ENCODE data around the gene ZMIZ1. TPM values are rescaled to one million over a fixed set of nuclear protein-coding genes. Genes with fewer than 3 reads are reported as not detected.

ZMIZ1 gene
- total RNA-seq: 100 to 1,000 TPM in 1 of 4 donors, 10 to 100 TPM in 3; 18.7 to 188 (median 36.7) TPM

- no peaks in the 10 kb centered on the region for H3K36me3 ChIP-seq
- peak within 1 kb of the TSS; percentile 94 to 96 for H3K27ac ChIP-seq
- TF ChIP-seq CTCF (IDR thresholded peaks at IDR 0.05): peak in 1 of 4 experiments; percentile 50
- peak; percentile 87 to 93 for TF ChIP-seq POLR2A (IDR thresholded peaks at IDR 0.05)
- H3K4me1 ChIP-seq: peaks cover 8 to 23% of the 10 kb centered on the region in 2 donors
- no peaks in the 10 kb centered on the region for H3K9me3 ChIP-seq
- peaks cover 0 to 2% of the 10 kb centered on the region in 2 donors for H3K27me3 ChIP-seq
- H3K4me3 ChIP-seq: peak within 1 kb of the TSS; percentile 75 to 86
- peak; percentile 90 to 93 for DNase-seq
- intact Hi-C loops (cut with DNase I; ENCODE audit: low total_unique reads): loop anchor here (5.0 to 10.0 kb wide), 2 partner anchors 89 to 254 kb away; no protein-coding TSS in a partner anchor
Measured at GRCh38 chr10:79068562-79069324, at the start of gene ZMIZ1. TSS of gene ZMIZ1 (plus strand) at chr10:79068966. CDS start at chr10:79201633, 132,667 bp downstream.

- Histone ChIP-seq H3K4me3 (no peak overlapping the region), H3K27ac (peak overlapping the region; percentile 59 to 77), H3K4me1 (no peaks in the 10 kb centered on the region), H3K27me3 (no peaks in the 10 kb centered on the region), H3K36me3 (no peaks in the 10 kb centered on the region), H3K9me3 (no peaks in the 10 kb centered on the region)
- DNase-seq: peak in 1 of 2 donors; percentile 14
- TF ChIP-seq POLR2A (IDR thresholded peaks at IDR 0.05) (no peak), CTCF (IDR thresholded peaks at IDR 0.05) (no peak)
- intact Hi-C loops (cut with DNase I; ENCODE audit: low total_unique reads): no loop called here
Measured at GRCh38 chr10:79019441-79020014, 49.2 kb upstream of the ZMIZ1 start.

- no peak for TF ChIP-seq CTCF (IDR thresholded peaks at IDR 0.05)
- no peak for TF ChIP-seq POLR2A (IDR thresholded peaks at IDR 0.05)
- H3K36me3 ChIP-seq: no peaks in the 10 kb centered on the region
- H3K4me1 ChIP-seq: no peaks in the 10 kb centered on the region
- no peak overlapping the region for H3K4me3 ChIP-seq
- intact Hi-C loops (cut with DNase I; ENCODE audit: low total_unique reads): no loop called here
- peak; percentile 80 to 94 for DNase-seq
- H3K27me3 ChIP-seq: no peaks in the 10 kb centered on the region
- H3K9me3 ChIP-seq: no peaks in the 10 kb centered on the region
- peak overlapping the region; percentile 59 to 77 for H3K27ac ChIP-seq
Measured at GRCh38 chr10:79020015-79020491, 48.7 kb upstream of the ZMIZ1 start.

GRCh38 chr10:79020605-79021004, 48.2 kb upstream of the ZMIZ1 start:
- TF ChIP-seq POLR2A (IDR thresholded peaks at IDR 0.05) (no peak), CTCF (IDR thresholded peaks at IDR 0.05) (no peak)
- peak in 1 of 2 donors; percentile 15 for DNase-seq

More at GRCh38 chr10:79020605-79021004, 48.2 kb upstream of the ZMIZ1 start:
- Histone ChIP-seq H3K9me3 (no peaks in the 10 kb centered on the region), H3K36me3 (no peaks in the 10 kb centered on the region), H3K27ac (peak overlapping the region; percentile 59 to 77), H3K27me3 (no peaks in the 10 kb centered on the region), H3K4me3 (no peak overlapping the region), H3K4me1 (no peaks in the 10 kb centered on the region)
- intact Hi-C loops (cut with DNase I; ENCODE audit: low total_unique reads): no loop called here
